OCI-LY7 (cell line): ENCODE results near the gene ATP6V0E2. TPM values are rescaled to one million over a fixed set of nuclear protein-coding genes. Genes with fewer than 3 reads are reported as not detected.

Source experiments
- BruUV-seq: library from RNA; stranded (reverse); fragments of 400-500 nt; replicated peaks from 2 replicates; lab custom pipeline; 2021; lab: Mats Ljungman, UMichigan
- CTCF ChIA-PET: fragments of 300-600 bp; sonication (Branson Sonifier 250); formaldehyde crosslinking; loops from one replicate; lab custom pipeline; 2022; ENCODE audit warnings: antibody characterized with exemption; ENCODE audit not compliant: unreplicated experiment; lab: Charles Lee
- POLR2A ChIA-PET: fragments of 300-600 bp; sonication (Branson Sonifier 250); formaldehyde crosslinking; loops from one replicate; lab custom pipeline; 2022; ENCODE audit warnings: antibody characterized with exemption; lab: Charles Lee
- DNase-seq: peaks from one replicate; pipeline ENCODE4 v3.0.0-alpha.2; 2015; ENCODE audit warnings: low spot score
- H2AFZ ChIP-seq: fragments of 200-600 bp; sonication (generic), shearing (Covaris generic); 2 replicates; pipeline ENCODE4 v1.6.1; 2014; ENCODE audit warnings: mild to moderate bottlenecking, antibody characterized with exemption, low read length, moderate library complexity
- H3K27ac ChIP-seq: fragments of 200-600 bp; sonication (generic); 2 replicates; pipeline ENCODE4 v1.5.1; 2014; ENCODE audit warnings: mixed run types, low read depth, mild to moderate bottlenecking, moderate library complexity, low read length, inconsistent platforms; ENCODE audit not compliant: poor library complexity, severe bottlenecking
- H3K36me3 ChIP-seq: fragments of 200-600 bp; sonication (generic); 2 replicates; pipeline ENCODE4 v1.6.1; 2014; ENCODE audit warnings: mild to moderate bottlenecking, antibody characterized with exemption, low read length, moderate library complexity, mixed read lengths; ENCODE audit not compliant: insufficient read depth
- H3K4me1 ChIP-seq: fragments of 200-600 bp; sonication (generic); 2 replicates; pipeline ENCODE4 v1.5.1; 2014; ENCODE audit warnings: mild to moderate bottlenecking, low read length; ENCODE audit not compliant: insufficient read depth, poor library complexity, severe bottlenecking
- H3K4me2 ChIP-seq: fragments of 200-600 bp; sonication (generic); 2 replicates; pipeline ENCODE4 v1.6.1; 2014; ENCODE audit warnings: mild to moderate bottlenecking, low read length
- H3K4me3 ChIP-seq: fragments of 200-600 bp; sonication (generic); 2 replicates; pipeline ENCODE4 v1.5.1; 2014; ENCODE audit warnings: mild to moderate bottlenecking, low read depth, low read length; ENCODE audit not compliant: poor library complexity, severe bottlenecking
- H3K79me2 ChIP-seq: fragments of 200-600 bp; sonication (generic); 2 replicates; pipeline ENCODE4 v1.6.1; 2016; ENCODE audit warnings: low read depth, mild to moderate bottlenecking, low read length, moderate library complexity, mixed read lengths; ENCODE audit not compliant: insufficient read depth
- H3K9me2 ChIP-seq: fragments of 200-600 bp; sonication (generic); 2 replicates; pipeline ENCODE4 v1.6.1; 2016; ENCODE audit warnings: mild to moderate bottlenecking, low read length, mixed read lengths; ENCODE audit not compliant: insufficient read depth
- H3K9me3 ChIP-seq: fragments of 200-600 bp; sonication (generic); 2 replicates; pipeline ENCODE4 v1.6.1; 2014; ENCODE audit warnings: mild to moderate bottlenecking, mixed run types, low read length, mixed read lengths
- H4K20me1 ChIP-seq: fragments of 200-600 bp; sonication (generic); 2 replicates; pipeline ENCODE4 v1.6.1; 2014; ENCODE audit warnings: mild to moderate bottlenecking, antibody characterized with exemption, low read length, moderate library complexity, mixed read lengths; ENCODE audit not compliant: insufficient read depth
- EZH2phosphoT487 ChIP-seq: fragments of 200-600 bp; sonication (generic); IDR thresholded peaks from 2 replicates; pipeline ENCODE4 v1.6.1; 2018; ENCODE audit warnings: low read depth, borderline replicate concordance, mild to moderate bottlenecking, mixed run types, antibody characterized with exemption, low read length, moderate library complexity, mixed read lengths
- intact Hi-C: fragments of 100-400 bp; cut with micrococcal nuclease; formaldehyde crosslinking; loops from one replicate; pipeline ENCODE4 v1.10.0; 2022; ENCODE audit not compliant: unreplicated experiment
- total RNA-seq, 2 experiments: library from RNA; depleted of rRNA in 1 of 2; stranded (reverse); fragments of >200 nt in 1 of 2; shearing (Covaris generic) in 1 of 2; gene quantifications; 2 replicates each; pipeline ENCODE4 v1.2.3, GENCODE V29; 2014 to 2022
- TF ChIP-seq, protein P1 (sequence below): fragments of 200-600 bp; sonication (generic); conservative IDR thresholded peaks from 2 replicates; pipeline ENCODE4 v1.5.1; 2014; ENCODE audit warnings: mild to moderate bottlenecking, antibody characterized with exemption, low read length, moderate library complexity, mixed read lengths

Gene ATP6V0E2
- total RNA-seq, 2 experiments from 2014 or later, result 38.6 to 48.1 TPM

DNA sequence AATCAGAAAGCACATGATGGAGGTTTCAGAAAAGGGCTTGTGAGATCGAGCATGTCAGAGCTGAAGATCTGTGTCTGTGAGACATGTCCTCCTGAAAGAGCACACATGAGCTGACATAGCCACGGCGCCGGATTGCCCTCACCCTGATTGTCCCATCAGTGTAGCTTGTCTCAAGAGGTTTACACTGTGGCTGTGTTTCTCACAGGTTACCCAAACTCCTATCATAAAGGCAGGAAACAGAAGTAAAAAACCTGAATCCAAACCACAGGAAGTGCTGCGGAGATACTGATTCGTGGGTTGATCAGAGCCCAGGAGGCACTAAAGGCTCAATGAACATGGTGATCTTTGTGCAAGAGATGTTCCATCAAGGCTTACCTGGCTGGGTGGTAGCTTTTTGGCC, 3.9 kb upstream of the ATP6V0E2 start:
- ChIA-PET POLR2A (interaction anchor here (1.0 to 1.2 kb wide), 2 partner anchors 9 to 32 kb away, joined by 3 read pairs; partner anchors contain the start of gene ZNF862), CTCF (interaction anchor here (1.5 kb wide), 1 partner anchor 15 kb away, joined by 3 read pairs; no protein-coding TSS in a partner anchor)
- H3K27ac ChIP-seq, result no peak overlapping the region
- no TSS peak for BruUV-seq
- intact Hi-C loops, result loop anchor here (5.0 to 10.0 kb wide), 2 partner anchors 505 to 1027 kb away; partner anchors contain the start of gene ZNF775
- H3K36me3 ChIP-seq, result no peaks in the 10 kb centered on the region
- H3K4me3 ChIP-seq, result no peak overlapping the region
- no peaks in the 10 kb centered on the region for H3K9me3 ChIP-seq
- no peak overlapping the region for H3K4me2 ChIP-seq
- H2AFZ ChIP-seq, result no peak overlapping the region
- DNase-seq, result no peak
- H3K79me2 ChIP-seq, result no peaks in the 10 kb centered on the region
- TF ChIP-seq EZH2phosphoT487, result no peak
- TF ChIP-seq, protein P1, sequence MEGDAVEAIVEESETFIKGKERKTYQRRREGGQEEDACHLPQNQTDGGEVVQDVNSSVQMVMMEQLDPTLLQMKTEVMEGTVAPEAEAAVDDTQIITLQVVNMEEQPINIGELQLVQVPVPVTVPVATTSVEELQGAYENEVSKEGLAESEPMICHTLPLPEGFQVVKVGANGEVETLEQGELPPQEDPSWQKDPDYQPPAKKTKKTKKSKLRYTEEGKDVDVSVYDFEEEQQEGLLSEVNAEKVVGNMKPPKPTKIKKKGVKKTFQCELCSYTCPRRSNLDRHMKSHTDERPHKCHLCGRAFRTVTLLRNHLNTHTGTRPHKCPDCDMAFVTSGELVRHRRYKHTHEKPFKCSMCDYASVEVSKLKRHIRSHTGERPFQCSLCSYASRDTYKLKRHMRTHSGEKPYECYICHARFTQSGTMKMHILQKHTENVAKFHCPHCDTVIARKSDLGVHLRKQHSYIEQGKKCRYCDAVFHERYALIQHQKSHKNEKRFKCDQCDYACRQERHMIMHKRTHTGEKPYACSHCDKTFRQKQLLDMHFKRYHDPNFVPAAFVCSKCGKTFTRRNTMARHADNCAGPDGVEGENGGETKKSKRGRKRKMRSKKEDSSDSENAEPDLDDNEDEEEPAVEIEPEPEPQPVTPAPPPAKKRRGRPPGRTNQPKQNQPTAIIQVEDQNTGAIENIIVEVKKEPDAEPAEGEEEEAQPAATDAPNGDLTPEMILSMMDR, result no peak
- no peaks in the 10 kb centered on the region for H4K20me1 ChIP-seq
- H3K4me1 ChIP-seq, result peaks cover 69% of the 10 kb centered on the region
- no peaks in the 10 kb centered on the region for H3K9me2 ChIP-seq

DNA sequence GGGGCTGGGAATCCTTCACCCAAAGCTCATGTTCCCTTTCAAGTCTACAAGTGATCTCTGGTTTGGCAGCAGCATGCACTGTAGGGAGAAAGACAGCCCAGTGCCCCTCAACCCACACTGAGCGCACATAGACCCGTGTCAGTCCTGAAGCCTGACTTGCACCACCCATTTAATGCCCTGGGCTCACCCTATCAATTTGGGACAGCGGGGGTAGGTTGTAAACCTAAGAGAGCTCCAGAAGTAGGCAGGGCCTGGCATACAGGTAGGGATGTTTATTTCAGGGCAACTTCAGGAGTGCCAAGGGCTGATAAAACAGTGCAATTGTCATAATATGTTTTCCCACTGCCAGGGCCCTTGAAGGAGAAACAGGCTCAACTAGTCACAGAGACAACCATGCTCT, 3.5 kb upstream of the ATP6V0E2 start:
- H3K4me3 ChIP-seq, result no peak overlapping the region
- POLR2A ChIA-PET, result interaction anchor here (0.6 to 2.3 kb wide), 3 partner anchors 10 to 1039 kb away, joined by 3 to 12 read pairs (median 8); partner anchors contain the start of gene ZNF862

More for the DNA sequence above, 3.5 kb upstream of the ATP6V0E2 start:
- no peak for DNase-seq
- no TSS peak for BruUV-seq
- Histone ChIP-seq H3K4me1 (peaks cover 69% of the 10 kb centered on the region), H3K79me2 (no peaks in the 10 kb centered on the region), H4K20me1 (no peaks in the 10 kb centered on the region), H3K4me2 (no peak overlapping the region), H3K27ac (no peak overlapping the region), H3K9me3 (no peaks in the 10 kb centered on the region), H3K36me3 (no peaks in the 10 kb centered on the region), H3K9me2 (no peaks in the 10 kb centered on the region), H2AFZ (no peak overlapping the region)
- CTCF ChIA-PET, result no interaction called here
- TF ChIP-seq EZH2phosphoT487, result no peak
- TF ChIP-seq, protein P1, result no peak
- intact Hi-C loops, result loop anchor here (5.0 kb wide), 1 partner anchor 1027 kb away; no protein-coding TSS in a partner anchor
